NCI-H774 (cell line): ENCODE measurements around the gene THAP11.

Source experiments
- DNase-seq: peaks from one replicate; lab custom pipeline; 2025; lab: John Stamatoyannopoulos, UW

The THAP11 gene

GRCh38 chr16:67841816-67842508 is at the start of gene THAP11:
Gene THAP11, plus strand, starts transcription at chr16:67842320. Its CDS starts 235 bp downstream, at chr16:67842555.
- peak; percentile 83 for DNase-seq

GRCh38 chr16:67796099-67796718 is 45.9 kb upstream of the THAP11 start:
- no peak for DNase-seq

- no peak for DNase-seq
These were observed 41.7 kb upstream of the THAP11 start for GRCh38 chr16:67800338-67800926.

GRCh38 chr16:67801241-67801640 is 40.9 kb upstream of the THAP11 start:
- no peak for DNase-seq

- no peak for DNase-seq
These were observed 40.2 kb upstream of the THAP11 start for GRCh38 chr16:67801883-67802282.

- DNase-seq, result no peak
These were observed 38.2 kb upstream of the THAP11 start for GRCh38 chr16:67803894-67804293.

GRCh38 chr16:67804853-67805542 is 37.1 kb upstream of the THAP11 start:
- DNase-seq, result no peak

- DNase-seq, result no peak
These were observed 36.2 kb upstream of the THAP11 start for GRCh38 chr16:67805718-67806427.

GRCh38 chr16:67806428-67807147 is 35.5 kb upstream of the THAP11 start, which contains the start of the genes RANBP10 and TSNAXIP1:
Gene RANBP10, minus strand, starts transcription at chr16:67806560. Its CDS starts 24 bp downstream, at chr16:67806536.
Gene TSNAXIP1, plus strand, starts transcription at chr16:67806889. Its CDS starts 261 bp downstream, at chr16:67807150.
- DNase-seq, result peak; percentile 89

- DNase-seq, result no peak
These were observed 34.9 kb upstream of the THAP11 start for GRCh38 chr16:67807148-67807682.

GRCh38 chr16:67811899-67812298 is 30.2 kb upstream of the THAP11 start:
- no peak for DNase-seq

GRCh38 chr16:67814567-67814966 is 27.6 kb upstream of the THAP11 start:
- no peak for DNase-seq

- no peak for DNase-seq
These were observed 21.4 kb upstream of the THAP11 start for GRCh38 chr16:67820608-67821259.

- DNase-seq, result no peak
These were observed 19.6 kb upstream of the THAP11 start for GRCh38 chr16:67822511-67822910.

GRCh38 chr16:67825119-67825518 is 17.0 kb upstream of the THAP11 start:
- DNase-seq, result no peak

GRCh38 chr16:67825906-67826305 is 16.2 kb upstream of the THAP11 start:
- no peak for DNase-seq

GRCh38 chr16:67828651-67829050 is 13.5 kb upstream of the THAP11 start:
- DNase-seq, result no peak

GRCh38 chr16:67833030-67833414 is 9.1 kb upstream of the THAP11 start:
- DNase-seq, result no peak

GRCh38 chr16:67833415-67834241 is 8.5 kb upstream of the THAP11 start:
- peak; percentile 67 for DNase-seq

- DNase-seq, result no peak
These were observed 7.9 kb upstream of the THAP11 start for GRCh38 chr16:67834242-67834614.
